GM10266 (cell line): ENCODE results near the gene LRRC1.

Experiments
- DNase-seq: peaks from one replicate; pipeline ENCODE4 v3.0.0; 2012; ENCODE audit errors: extremely low spot score
- TF ChIP-seq, protein P1 (sequence below): IDR thresholded peaks from 2 replicates; pipeline ENCODE4 v1.5.1; 2012; ENCODE audit warnings: mild to moderate bottlenecking, low read depth; ENCODE audit not compliant: control insufficient read depth, insufficient read depth; ENCODE audit errors: missing control alignments

LRRC1 gene

GRCh38 chr6:53912661-53913060 is 117.9 kb downstream of the LRRC1 start:
- no peak for DNase-seq
- TF ChIP-seq, protein P1, sequence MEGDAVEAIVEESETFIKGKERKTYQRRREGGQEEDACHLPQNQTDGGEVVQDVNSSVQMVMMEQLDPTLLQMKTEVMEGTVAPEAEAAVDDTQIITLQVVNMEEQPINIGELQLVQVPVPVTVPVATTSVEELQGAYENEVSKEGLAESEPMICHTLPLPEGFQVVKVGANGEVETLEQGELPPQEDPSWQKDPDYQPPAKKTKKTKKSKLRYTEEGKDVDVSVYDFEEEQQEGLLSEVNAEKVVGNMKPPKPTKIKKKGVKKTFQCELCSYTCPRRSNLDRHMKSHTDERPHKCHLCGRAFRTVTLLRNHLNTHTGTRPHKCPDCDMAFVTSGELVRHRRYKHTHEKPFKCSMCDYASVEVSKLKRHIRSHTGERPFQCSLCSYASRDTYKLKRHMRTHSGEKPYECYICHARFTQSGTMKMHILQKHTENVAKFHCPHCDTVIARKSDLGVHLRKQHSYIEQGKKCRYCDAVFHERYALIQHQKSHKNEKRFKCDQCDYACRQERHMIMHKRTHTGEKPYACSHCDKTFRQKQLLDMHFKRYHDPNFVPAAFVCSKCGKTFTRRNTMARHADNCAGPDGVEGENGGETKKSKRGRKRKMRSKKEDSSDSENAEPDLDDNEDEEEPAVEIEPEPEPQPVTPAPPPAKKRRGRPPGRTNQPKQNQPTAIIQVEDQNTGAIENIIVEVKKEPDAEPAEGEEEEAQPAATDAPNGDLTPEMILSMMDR, result no peak

- no peak for DNase-seq
- TF ChIP-seq, protein P1, result no peak
These were observed 118.5 kb downstream of the LRRC1 start for GRCh38 chr6:53913286-53913685.

GRCh38 chr6:53915026-53915691 is 120.4 kb downstream of the LRRC1 start:
- DNase-seq, result no peak
- TF ChIP-seq, protein P1, result no peak

GRCh38 chr6:53916804-53917463 is 122.1 kb downstream of the LRRC1 start:
- DNase-seq, result no peak
- TF ChIP-seq, protein P1, result no peak

DNA sequence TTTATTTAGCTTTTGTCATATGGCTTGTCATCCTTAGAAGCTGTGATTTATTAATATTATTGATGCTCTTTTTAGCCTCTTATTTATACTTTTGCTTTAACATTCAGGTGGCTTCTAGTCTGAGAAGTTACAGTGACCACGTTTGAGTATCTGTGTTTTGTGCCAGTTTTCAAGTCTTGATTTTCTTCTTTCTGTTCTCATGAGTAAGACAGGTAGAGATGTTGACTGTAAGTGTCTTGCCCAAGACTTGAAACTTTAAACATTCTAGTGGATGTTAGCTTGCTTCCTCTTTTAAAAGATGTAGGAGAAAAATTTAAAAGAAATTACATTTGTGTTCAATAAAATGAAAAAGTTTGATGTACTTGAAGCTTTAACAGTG is 122.6 kb downstream of the LRRC1 start:
- DNase-seq, result no peak
- TF ChIP-seq, protein P1, result no peak

- DNase-seq, result no peak
These were observed 124.2 kb downstream of the LRRC1 start for GRCh38 chr6:53918854-53919510.

GRCh38 chr6:53919881-53920360 is 125.1 kb downstream of the LRRC1 start:
- TF ChIP-seq, protein P1, result no peak
- no peak for DNase-seq

More at GRCh38 chr6:53918854-53919510, 124.2 kb downstream of the LRRC1 start:
- TF ChIP-seq, protein P1, result no peak
